IMR-90 (cell line): ENCODE results near the gene FAM124B.

Experiments used
- BHLHE40 ChIP-seq: fragments of 150-350 bp; IDR thresholded peaks from 2 replicates; pipeline ENCODE4 v1.6.1; 2016; ENCODE audit warnings: mild to moderate bottlenecking, low read depth, low read length
- CEBPB ChIP-seq: IDR thresholded peaks from 2 replicates; pipeline ENCODE4 v1.6.1; 2012; ENCODE audit warnings: low read depth, low read length, improper control_type of control experiment
- CHD1 ChIP-seq: IDR thresholded peaks from 2 replicates; pipeline ENCODE4 v1.6.1; 2012; ENCODE audit warnings: low read depth, low read length, improper control_type of control experiment
- CTCF ChIP-seq: conservative IDR thresholded peaks from 2 replicates; pipeline ENCODE4 v1.5.1; 2012; ENCODE audit warnings: mild to moderate bottlenecking, low read depth, low read length, improper control_type of control experiment
- ELK1 ChIP-seq: fragments of 150-350 bp; IDR thresholded peaks from 2 replicates; pipeline ENCODE4 v1.6.1; 2016; ENCODE audit warnings: low read depth, mild to moderate bottlenecking, low read length, moderate library complexity, borderline replicate concordance
- FOS ChIP-seq: fragments of 150-350 bp; IDR thresholded peaks from 2 replicates; pipeline ENCODE4 v1.6.1; 2016; ENCODE audit warnings: low read depth, low read length
- MAFK ChIP-seq: IDR thresholded peaks from 2 replicates; pipeline ENCODE4 v1.6.1; 2012; ENCODE audit warnings: low read depth, low read length, improper control_type of control experiment
- MXI1 ChIP-seq: IDR thresholded peaks from 2 replicates; pipeline ENCODE4 v1.6.1; 2012; ENCODE audit warnings: low read depth, mild to moderate bottlenecking, low read length, moderate library complexity, borderline replicate concordance
- POLR2A ChIP-seq: IDR thresholded peaks from 2 replicates; pipeline ENCODE4 v1.6.1; 2012; ENCODE audit warnings: mild to moderate bottlenecking, low read depth, low read length
- RAD21 ChIP-seq: IDR thresholded peaks from 2 replicates; pipeline ENCODE4 v1.6.1; 2012; ENCODE audit warnings: low read length, improper control_type of control experiment
- RCOR1 ChIP-seq: IDR thresholded peaks from 2 replicates; pipeline ENCODE4 v1.6.1; 2012; ENCODE audit warnings: mild to moderate bottlenecking, low read length, improper control_type of control experiment; ENCODE audit not compliant: insufficient replicate concordance
- RFX5 ChIP-seq: IDR thresholded peaks from 2 replicates; pipeline ENCODE4 v1.8.0; 2012; ENCODE audit warnings: low read depth, mild to moderate bottlenecking, low read length, moderate library complexity
- SMC3 ChIP-seq: fragments of 150-350 bp; IDR thresholded peaks from 2 replicates; pipeline ENCODE4 v1.6.1; 2016; ENCODE audit warnings: low read depth, mild to moderate bottlenecking, antibody characterized with exemption, low read length, moderate library complexity
- USF2 ChIP-seq: fragments of 150-350 bp; IDR thresholded peaks from 2 replicates; pipeline ENCODE4 v1.6.1; 2017; ENCODE audit warnings: mild to moderate bottlenecking, antibody characterized with exemption, low read length, low read depth

- TF ChIP-seq RAD21 (no peak), CTCF (no peak), FOS (no peak), POLR2A (no peak), ELK1 (no peak), BHLHE40 (no peak), MXI1 (no peak), CEBPB (no peak), CHD1 (no peak), MAFK (no peak), USF2 (no peak), RCOR1 (no peak), RFX5 (no peak), SMC3 (no peak)
Measured at GRCh38 chr2:224408676-224409075, 6.8 kb upstream of the FAM124B start.
